Stimulated activated CD4-positive, alpha-beta T cell treated with anti-CD3 and anti-CD28 coated beads, Interleukin-1b, Interleukin-23, amount 100 ng/mL, for 4 hours (primary cell): ENCODE data around the gene SSUH2.
"Not testable (repeated sequence)": the region's sequence is repeated elsewhere in the genome, so short reads cannot be mapped to it uniquely, and the experiment has no call there.

Experiments
- DNase-seq, 2 donors: peaks; one replicate each; pipeline ENCODE4 v3.0.0-alpha.2; 2020; ENCODE audit warnings: low read depth in 2 of 2

The SSUH2 gene

GRCh38 chr3:8658306-8659212 lies 14.0 kb upstream of the SSUH2 start:
- no peak for DNase-seq

- DNase-seq = no peak
Observed at GRCh38 chr3:8657804-8658305, 13.3 kb upstream of the SSUH2 start.

- DNase-seq = no peak
Observed at GRCh38 chr3:8656240-8656639, 11.6 kb upstream of the SSUH2 start.

- DNase-seq = no peak
Observed at GRCh38 chr3:8655387-8655835, 10.8 kb upstream of the SSUH2 start.

GRCh38 chr3:8654572-8655329 lies 10.2 kb upstream of the SSUH2 start:
- DNase-seq = not testable (repeated sequence)

- DNase-seq = no peak
Observed at GRCh38 chr3:8653800-8654408, 9.3 kb upstream of the SSUH2 start.

- DNase-seq = no peak
Observed at GRCh38 chr3:8652324-8652987, 7.9 kb upstream of the SSUH2 start.

- no peak for DNase-seq
Observed at GRCh38 chr3:8651418-8652323, 7.1 kb upstream of the SSUH2 start.

- DNase-seq = no peak
Observed at GRCh38 chr3:8650583-8651416, 6.2 kb upstream of the SSUH2 start.

GRCh38 chr3:8649757-8650156 lies 5.2 kb upstream of the SSUH2 start:
- no peak for DNase-seq

GRCh38 chr3:8648909-8649741 lies 4.5 kb upstream of the SSUH2 start:
- no peak for DNase-seq

GRCh38 chr3:8647137-8647985 lies 2.8 kb upstream of the SSUH2 start:
- no peak for DNase-seq

GRCh38 chr3:8646313-8646938 lies 1.8 kb upstream of the SSUH2 start:
- no peak for DNase-seq

- no peak for DNase-seq
Observed at GRCh38 chr3:8645712-8646111, 1.1 kb upstream of the SSUH2 start.

GRCh38 chr3:8643693-8644365 lies 769 bp downstream of the SSUH2 start:
- no peak for DNase-seq

- no peak for DNase-seq
Observed at GRCh38 chr3:8642001-8642400, 2.6 kb downstream of the SSUH2 start.

GRCh38 chr3:8641472-8641871 lies 3.1 kb downstream of the SSUH2 start:
- DNase-seq = no peak
